Measurements from ENCODE around the gene NEB. TPM values are rescaled to one million over a fixed set of nuclear protein-coding genes. Genes with fewer than 3 reads are reported as not detected.
"Not testable (repeated sequence)": the region's sequence is repeated elsewhere in the genome, so short reads cannot be mapped to it uniquely, and the experiment has no call there.

NEB gene
- polyA plus RNA-seq, 3 donors = 2.7 TPM; not detected in 2

- WGBS (ENCODE audit: insufficient coverage) = no CpG with 5 or more reads among the region's 2 CpGs
- H3K36me3 ChIP-seq (replicated peaks in 1 of 2; ENCODE audit: control insufficient read depth in 1 of 2, insufficient read depth in 2 of 2, low read length in 2 of 2); H3K4me1 ChIP-seq (ENCODE audit: control insufficient read depth in 1 of 2, insufficient read depth in 2 of 2, low read length in 2 of 2); H3K79me2 ChIP-seq (ENCODE audit: insufficient read depth, low read length); H3K4me3 Mint-ChIP-seq; H2AFZ ChIP-seq (ENCODE audit: insufficient read depth, low read depth, low read length, poor library complexity, severe bottlenecking); H3K36me3 Mint-ChIP-seq; H3K9ac ChIP-seq (ENCODE audit: insufficient read depth, low read length, poor library complexity, severe bottlenecking); intact Hi-C loops (cut with micrococcal nuclease); H3K27ac Mint-ChIP-seq; H3K27me3 ChIP-seq (ENCODE audit: control insufficient read depth in 2 of 2, insufficient read depth in 2 of 2, low read length in 2 of 2); H3K4me1 Mint-ChIP-seq; H3K4me2 ChIP-seq (replicated peaks; ENCODE audit: extremely low read depth, low read length, poor library complexity, severe bottlenecking); H3K9me3 ChIP-seq (replicated peaks in 1 of 2; ENCODE audit: control insufficient read depth in 1 of 2, insufficient read depth in 1 of 2, low read length in 2 of 2); H3K4me3 ChIP-seq (replicated peaks in 1 of 3; ENCODE audit: low read depth in 2 of 3, low read length in 3 of 3); DNase-seq; H3K27ac ChIP-seq (ENCODE audit: low read depth in 1 of 2, low read length in 2 of 2); H3K27me3 Mint-ChIP-seq (ENCODE audit: low read depth in 3 of 3); H4K20me1 ChIP-seq (ENCODE audit: insufficient read depth, low read length); H3K9me3 Mint-ChIP-seq: not testable (repeated sequence)
These were observed 130.7 kb downstream of the NEB start for GRCh38 chr2:151603530-151603929.

- H4K20me1 ChIP-seq (ENCODE audit: insufficient read depth, low read length); H3K4me1 ChIP-seq (ENCODE audit: control insufficient read depth in 1 of 2, insufficient read depth in 2 of 2, low read length in 2 of 2); H3K4me3 Mint-ChIP-seq; H3K36me3 Mint-ChIP-seq; H3K4me1 Mint-ChIP-seq; H3K9me3 Mint-ChIP-seq; H3K36me3 ChIP-seq (replicated peaks in 1 of 2; ENCODE audit: control insufficient read depth in 1 of 2, insufficient read depth in 2 of 2, low read length in 2 of 2); DNase-seq; H3K9me3 ChIP-seq (replicated peaks in 1 of 2; ENCODE audit: control insufficient read depth in 1 of 2, insufficient read depth in 1 of 2, low read length in 2 of 2); intact Hi-C loops (cut with micrococcal nuclease); H3K27ac ChIP-seq (ENCODE audit: low read depth in 1 of 2, low read length in 2 of 2); H3K79me2 ChIP-seq (ENCODE audit: insufficient read depth, low read length); H3K4me2 ChIP-seq (replicated peaks; ENCODE audit: extremely low read depth, low read length, poor library complexity, severe bottlenecking); H3K27me3 Mint-ChIP-seq (ENCODE audit: low read depth in 3 of 3); H3K27ac Mint-ChIP-seq; H3K27me3 ChIP-seq (ENCODE audit: control insufficient read depth in 2 of 2, insufficient read depth in 2 of 2, low read length in 2 of 2); H3K4me3 ChIP-seq (replicated peaks in 1 of 3; ENCODE audit: low read depth in 2 of 3, low read length in 3 of 3); H2AFZ ChIP-seq (ENCODE audit: insufficient read depth, low read depth, low read length, poor library complexity, severe bottlenecking); H3K9ac ChIP-seq (ENCODE audit: insufficient read depth, low read length, poor library complexity, severe bottlenecking): not testable (repeated sequence)
- WGBS (ENCODE audit: insufficient coverage) = no CpG with 5 or more reads among the region's 5 CpGs
These were observed 131.9 kb downstream of the NEB start for GRCh38 chr2:151602402-151602801.

- H3K4me3 Mint-ChIP-seq; H2AFZ ChIP-seq (ENCODE audit: insufficient read depth, low read depth, low read length, poor library complexity, severe bottlenecking); DNase-seq; H3K9ac ChIP-seq (ENCODE audit: insufficient read depth, low read length, poor library complexity, severe bottlenecking); H3K4me3 ChIP-seq (replicated peaks in 1 of 3; ENCODE audit: low read depth in 2 of 3, low read length in 3 of 3); H3K27ac Mint-ChIP-seq; H3K4me1 Mint-ChIP-seq; H3K27ac ChIP-seq (ENCODE audit: low read depth in 1 of 2, low read length in 2 of 2); H3K9me3 ChIP-seq (replicated peaks in 1 of 2; ENCODE audit: control insufficient read depth in 1 of 2, insufficient read depth in 1 of 2, low read length in 2 of 2); H3K27me3 Mint-ChIP-seq (ENCODE audit: low read depth in 3 of 3); H3K9me3 Mint-ChIP-seq; H3K79me2 ChIP-seq (ENCODE audit: insufficient read depth, low read length); H3K4me2 ChIP-seq (replicated peaks; ENCODE audit: extremely low read depth, low read length, poor library complexity, severe bottlenecking); H3K36me3 Mint-ChIP-seq; H4K20me1 ChIP-seq (ENCODE audit: insufficient read depth, low read length); intact Hi-C loops (cut with micrococcal nuclease); H3K27me3 ChIP-seq (ENCODE audit: control insufficient read depth in 2 of 2, insufficient read depth in 2 of 2, low read length in 2 of 2); H3K4me1 ChIP-seq (ENCODE audit: control insufficient read depth in 1 of 2, insufficient read depth in 2 of 2, low read length in 2 of 2); H3K36me3 ChIP-seq (replicated peaks in 1 of 2; ENCODE audit: control insufficient read depth in 1 of 2, insufficient read depth in 2 of 2, low read length in 2 of 2): not testable (repeated sequence)
- WGBS (ENCODE audit: insufficient coverage) = no CpG with 5 or more reads among the region's 4 CpGs
These were observed 132.5 kb downstream of the NEB start for GRCh38 chr2:151601803-151602202.

DNA sequence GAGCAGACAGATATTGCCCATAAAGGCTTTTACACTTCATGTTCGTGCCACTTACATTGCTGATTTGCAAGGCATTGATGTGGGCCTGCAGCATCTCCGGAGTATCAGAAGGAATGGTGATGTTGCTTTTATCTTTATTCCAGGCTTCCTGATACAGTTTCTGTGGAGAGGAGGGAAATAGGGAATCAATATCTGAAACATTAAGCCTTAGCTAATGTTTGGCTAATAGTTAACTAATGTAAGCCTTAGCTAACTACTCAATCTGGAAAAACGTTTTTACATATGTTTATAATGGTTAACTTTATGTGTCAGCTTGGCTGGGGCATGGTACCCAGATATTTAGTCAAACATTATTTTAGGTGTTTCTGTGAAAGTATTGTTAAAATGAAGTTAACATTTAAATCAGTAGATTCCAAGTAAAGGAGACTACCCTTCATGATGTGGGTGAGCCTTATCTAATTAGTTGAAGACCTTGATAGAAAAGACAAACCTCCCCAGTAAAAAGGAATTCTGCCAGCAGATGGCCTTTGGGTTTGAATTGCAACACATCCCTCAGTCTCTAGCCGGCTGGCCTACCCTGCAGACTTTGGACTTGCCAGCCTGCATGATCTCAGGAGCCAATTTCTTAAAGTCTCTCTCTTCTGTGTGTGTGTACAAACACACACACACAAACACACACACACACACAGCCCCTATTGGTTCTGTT is 137.2 kb downstream of the NEB start:
- H3K36me3 Mint-ChIP-seq; H2AFZ ChIP-seq (ENCODE audit: insufficient read depth, low read depth, low read length, poor library complexity, severe bottlenecking); H3K27ac Mint-ChIP-seq; H3K4me1 ChIP-seq (ENCODE audit: control insufficient read depth in 1 of 2, insufficient read depth in 2 of 2, low read length in 2 of 2); H3K27ac ChIP-seq (ENCODE audit: low read depth in 1 of 2, low read length in 2 of 2); H3K9ac ChIP-seq (ENCODE audit: insufficient read depth, low read length, poor library complexity, severe bottlenecking); DNase-seq; H3K27me3 ChIP-seq (ENCODE audit: control insufficient read depth in 2 of 2, insufficient read depth in 2 of 2, low read length in 2 of 2); H4K20me1 ChIP-seq (ENCODE audit: insufficient read depth, low read length); H3K36me3 ChIP-seq (replicated peaks in 1 of 2; ENCODE audit: control insufficient read depth in 1 of 2, insufficient read depth in 2 of 2, low read length in 2 of 2); H3K4me3 ChIP-seq (replicated peaks in 1 of 3; ENCODE audit: low read depth in 2 of 3, low read length in 3 of 3); intact Hi-C loops (cut with micrococcal nuclease); H3K9me3 ChIP-seq (replicated peaks in 1 of 2; ENCODE audit: control insufficient read depth in 1 of 2, insufficient read depth in 1 of 2, low read length in 2 of 2); H3K4me1 Mint-ChIP-seq; H3K4me2 ChIP-seq (replicated peaks; ENCODE audit: extremely low read depth, low read length, poor library complexity, severe bottlenecking); H3K4me3 Mint-ChIP-seq; H3K79me2 ChIP-seq (ENCODE audit: insufficient read depth, low read length); H3K9me3 Mint-ChIP-seq; H3K27me3 Mint-ChIP-seq (ENCODE audit: low read depth in 3 of 3): not testable (repeated sequence)
- WGBS (ENCODE audit: insufficient coverage) = no CpG with 5 or more reads among the region's 4 CpGs
